T-helper 2 cell treated with Interferon-gamma antibody and Interleukin-4, amounts not matched to agents 5 μg/mL and 100 μg/mL, for 36 hours (primary cell): ENCODE measurements around the gene RAD51B.
"Not testable (repeated sequence)": the region's sequence is repeated elsewhere in the genome, so short reads cannot be mapped to it uniquely, and the experiment has no call there.

Experiments
- DNase-seq: peaks from one replicate; pipeline ENCODE4 v3.0.0; 2021; ENCODE audit warnings: low spot score
- H3K27ac Mint-ChIP-seq: one replicate; pipeline ENCODE4 v1.8.0; 2021; ENCODE audit warnings: mild to moderate bottlenecking, mixed read lengths
- H3K27me3 Mint-ChIP-seq: one replicate; pipeline ENCODE4 v1.8.0; 2021; ENCODE audit warnings: low read depth, mixed read lengths
- H3K36me3 Mint-ChIP-seq: one replicate; pipeline ENCODE4 v1.8.0; 2021; ENCODE audit warnings: low read depth, mixed read lengths
- H3K4me1 Mint-ChIP-seq: one replicate; pipeline ENCODE4 v1.8.0; 2021; ENCODE audit warnings: low read depth, mixed read lengths
- H3K4me3 Mint-ChIP-seq: one replicate; pipeline ENCODE4 v1.8.0; 2022; ENCODE audit warnings: mild to moderate bottlenecking, moderate library complexity, mixed read lengths
- H3K9me3 Mint-ChIP-seq: one replicate; pipeline ENCODE4 v1.8.0; 2021; ENCODE audit warnings: mixed read lengths

RAD51B gene

GRCh38 chr14:67816326-67817002 is 3.1 kb upstream of the RAD51B start, which contains the start of gene ZFYVE26:
Gene ZFYVE26, minus strand, starts transcription at chr14:67816590. Its CDS starts 627 bp downstream, at chr14:67815963.
- Mint-ChIP-seq H3K27me3 (no peaks in the 10 kb centered on the region), H3K4me1 (peaks cover 30% of the 10 kb centered on the region), H3K9me3 (no peaks in the 10 kb centered on the region), H3K4me3 (peak within 1 kb of the TSS; percentile 92), H3K36me3 (no peaks in the 10 kb centered on the region), H3K27ac (peak within 1 kb of the TSS; percentile 93)
- DNase-seq: peak; percentile 90

DNA sequence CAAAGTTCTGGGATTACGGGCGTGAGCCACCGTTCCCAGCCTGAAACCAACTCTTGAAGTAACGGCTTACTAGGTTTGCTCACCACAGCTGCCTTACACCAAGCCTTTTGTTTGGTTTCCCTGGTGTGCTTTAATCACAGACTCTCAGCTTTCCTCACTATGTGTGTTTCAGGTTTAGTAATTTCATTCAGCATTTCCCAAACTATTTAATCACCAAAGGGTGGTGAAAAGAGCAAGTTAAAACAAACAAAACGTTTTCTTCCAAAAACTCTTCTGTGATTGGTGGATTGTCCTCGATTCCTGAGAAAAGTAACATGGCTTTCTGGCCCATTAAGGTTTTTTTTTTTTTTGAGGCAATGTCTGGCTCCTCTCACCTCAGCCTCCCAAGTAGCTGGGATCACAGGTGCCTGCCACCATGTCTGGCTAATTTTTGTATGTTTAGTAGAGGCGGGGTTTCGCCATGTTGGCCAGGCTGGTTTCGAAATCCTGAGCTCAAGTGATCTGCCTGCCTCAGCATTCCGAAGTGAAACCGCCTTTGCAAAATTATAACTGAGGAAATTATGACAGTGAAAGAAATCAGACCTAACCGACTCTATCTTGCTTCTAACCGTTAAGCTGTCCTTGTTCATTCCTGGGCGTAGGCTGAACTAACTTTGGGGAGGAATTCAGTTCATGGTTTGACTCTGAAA is 1.7 kb upstream of the RAD51B start:
- no peak for DNase-seq
- Mint-ChIP-seq H3K4me3 (peak overlapping the region; percentile 96), H3K9me3 (no peaks in the 10 kb centered on the region)

DNA sequence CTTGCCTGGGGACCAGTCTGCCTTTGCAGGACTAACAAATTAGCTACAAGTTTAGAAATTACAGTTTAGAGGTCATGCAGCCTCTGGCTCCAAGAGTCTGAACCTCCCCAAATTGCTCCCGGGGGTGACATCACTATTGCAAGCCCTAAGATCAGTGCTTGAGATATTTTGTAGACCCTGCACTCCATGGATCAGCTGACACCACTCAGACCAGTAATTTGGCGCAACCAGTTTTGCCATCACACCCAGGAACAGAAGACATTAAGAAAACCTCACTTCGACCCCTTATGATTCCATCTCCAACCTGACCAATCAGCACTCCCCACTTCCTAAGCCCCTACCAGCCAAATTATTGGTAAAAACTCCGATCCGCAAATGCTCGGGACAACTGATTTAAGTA is 1.1 kb upstream of the RAD51B start:
- H3K27me3 Mint-ChIP-seq, H3K27ac Mint-ChIP-seq, H3K9me3 Mint-ChIP-seq, DNase-seq, H3K36me3 Mint-ChIP-seq: not testable (repeated sequence)
- Mint-ChIP-seq H3K4me1 (peaks cover 32% of the 10 kb centered on the region), H3K4me3 (peak overlapping the region; percentile 96)

More for the DNA sequence above, 1.7 kb upstream of the RAD51B start:
- H3K27me3 Mint-ChIP-seq: no peaks in the 10 kb centered on the region
- no peak overlapping the region for H3K27ac Mint-ChIP-seq
- H3K4me1 Mint-ChIP-seq: peaks cover 32% of the 10 kb centered on the region
- H3K36me3 Mint-ChIP-seq: no peaks in the 10 kb centered on the region

DNA sequence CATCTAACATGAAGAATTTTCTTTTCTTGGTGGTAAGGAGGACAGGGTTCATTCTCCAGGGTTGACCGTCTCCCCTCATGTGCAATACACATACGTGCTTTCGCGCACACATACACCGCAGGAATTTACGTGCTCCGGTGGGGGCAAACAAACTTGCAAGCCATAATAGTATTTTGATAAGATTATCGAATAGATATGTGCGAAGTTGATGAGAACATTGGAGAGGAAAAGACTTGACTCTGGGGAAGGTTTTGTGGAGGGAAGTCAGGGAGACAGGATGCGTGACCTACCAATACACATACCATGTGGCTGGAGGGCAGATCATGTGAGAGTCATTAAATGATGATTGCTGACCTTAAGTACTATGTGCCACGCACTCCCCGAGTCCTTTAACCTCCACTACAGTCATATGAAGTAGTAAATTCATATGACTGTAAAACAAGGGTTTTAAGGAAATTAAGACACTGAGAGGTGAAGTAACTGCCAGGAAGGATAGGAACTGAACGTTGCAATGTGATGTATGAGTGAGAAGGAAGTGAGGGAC is 921 bp downstream of the RAD51B start:
- H3K9me3 Mint-ChIP-seq: no peaks in the 10 kb centered on the region
- DNase-seq: no peak
- H3K4me3 Mint-ChIP-seq: peak overlapping the region; percentile 96
- no peaks in the 10 kb centered on the region for H3K36me3 Mint-ChIP-seq
- H3K27ac Mint-ChIP-seq: peak overlapping the region; percentile 96
- no peaks in the 10 kb centered on the region for H3K27me3 Mint-ChIP-seq
- H3K4me1 Mint-ChIP-seq: peaks cover 23% of the 10 kb centered on the region

DNA sequence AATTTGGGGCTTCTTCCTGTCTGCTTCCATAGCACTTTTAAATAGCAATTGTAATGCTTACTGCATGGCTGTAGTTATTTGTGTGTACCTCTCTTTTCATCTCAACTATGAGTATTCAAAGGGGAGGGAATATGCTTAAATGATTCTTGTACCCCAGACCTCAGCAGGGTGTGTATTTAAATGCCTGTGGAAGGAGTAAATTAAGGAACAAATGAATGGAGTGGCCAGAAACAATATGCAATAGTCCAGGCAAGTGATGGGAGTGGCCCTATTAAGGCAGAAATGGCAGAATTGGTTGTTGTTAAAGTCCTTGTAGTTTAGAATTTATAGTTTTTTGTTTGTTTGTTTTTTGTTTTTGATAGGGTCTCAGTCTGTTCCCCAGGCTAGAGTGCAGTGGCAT is 1.5 kb downstream of the RAD51B start:
- peaks cover 3% of the 10 kb centered on the region for H3K36me3 Mint-ChIP-seq
- no peak overlapping the region for H3K27ac Mint-ChIP-seq
- H3K4me3 Mint-ChIP-seq: peak overlapping the region; percentile 96
- H3K9me3 Mint-ChIP-seq: no peaks in the 10 kb centered on the region
- peaks cover 19% of the 10 kb centered on the region for H3K4me1 Mint-ChIP-seq
- H3K27me3 Mint-ChIP-seq: no peaks in the 10 kb centered on the region
- no peak for DNase-seq

- Mint-ChIP-seq H3K4me3 (no peak overlapping the region), H3K9me3 (peaks cover 6% of the 10 kb centered on the region), H3K27me3 (no peaks in the 10 kb centered on the region), H3K4me1 (no peaks in the 10 kb centered on the region), H3K27ac (no peak overlapping the region), H3K36me3 (peaks cover 21% of the 10 kb centered on the region)
- DNase-seq: no peak
Measured at GRCh38 chr14:67831113-67831512, 11.5 kb downstream of the RAD51B start.

DNA sequence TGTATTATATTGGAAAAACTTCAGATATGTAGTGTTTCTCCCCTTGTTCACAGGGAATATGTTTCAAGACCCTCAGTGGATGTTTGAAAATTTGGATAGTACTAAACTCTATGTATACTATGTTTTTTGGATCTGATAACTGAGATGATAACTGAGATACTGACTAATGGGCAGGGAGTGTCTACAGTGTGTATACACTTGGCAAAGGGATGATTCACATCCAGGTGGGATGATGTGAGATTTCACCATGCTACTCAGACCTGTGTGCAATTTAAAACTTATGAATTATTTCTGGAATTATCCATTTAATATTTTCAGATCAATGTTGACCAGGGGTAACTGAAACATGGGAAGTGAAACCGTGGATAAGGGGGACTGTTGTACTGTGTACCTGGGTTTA is 13.8 kb downstream of the RAD51B start:
- DNase-seq: no peak
- Mint-ChIP-seq H3K9me3 (peaks cover 3% of the 10 kb centered on the region), H3K27ac (no peak overlapping the region), H3K4me1 (no peaks in the 10 kb centered on the region), H3K36me3 (peaks cover 11% of the 10 kb centered on the region), H3K4me3 (no peak overlapping the region), H3K27me3 (no peaks in the 10 kb centered on the region)

GRCh38 chr14:67835596-67835995 is 16.0 kb downstream of the RAD51B start:
- Mint-ChIP-seq H3K9me3 (no peaks in the 10 kb centered on the region), H3K4me1 (no peaks in the 10 kb centered on the region), H3K36me3 (peaks cover 4% of the 10 kb centered on the region), H3K27me3 (no peaks in the 10 kb centered on the region), H3K27ac (no peak overlapping the region), H3K4me3 (no peak overlapping the region)
- no peak for DNase-seq

DNA sequence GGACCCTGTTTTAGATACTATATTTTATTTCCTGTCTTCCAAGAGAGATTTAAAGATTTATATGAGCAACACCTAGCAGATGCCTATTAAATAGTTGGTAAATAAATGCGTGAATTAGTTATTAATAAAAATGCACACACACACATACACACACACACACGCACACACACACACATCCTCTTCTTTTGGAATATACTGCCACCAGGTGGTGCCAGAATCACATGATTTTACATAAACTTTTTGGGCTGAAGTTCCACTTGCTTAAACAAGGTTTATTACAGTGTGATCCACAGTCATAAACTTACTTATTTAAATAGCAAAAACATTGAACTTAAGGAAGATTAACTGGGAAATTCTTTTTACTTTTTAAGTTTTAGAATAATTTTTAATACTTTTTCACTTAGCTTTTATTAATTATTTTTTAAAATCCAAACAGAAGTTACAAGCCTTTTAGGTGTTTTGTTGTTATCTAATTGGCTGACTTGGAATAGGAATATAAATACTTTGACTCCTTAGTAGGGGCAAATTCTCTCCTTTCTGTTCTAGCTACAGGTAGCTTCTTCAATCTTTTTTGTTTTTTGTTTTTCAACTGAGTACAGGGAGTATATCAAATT is 17.5 kb downstream of the RAD51B start:
- Mint-ChIP-seq H3K27me3 (no peaks in the 10 kb centered on the region), H3K4me3 (no peak overlapping the region), H3K36me3 (peaks cover 4% of the 10 kb centered on the region), H3K4me1 (no peaks in the 10 kb centered on the region), H3K27ac (no peak overlapping the region), H3K9me3 (no peaks in the 10 kb centered on the region)
- DNase-seq: no peak

DNA sequence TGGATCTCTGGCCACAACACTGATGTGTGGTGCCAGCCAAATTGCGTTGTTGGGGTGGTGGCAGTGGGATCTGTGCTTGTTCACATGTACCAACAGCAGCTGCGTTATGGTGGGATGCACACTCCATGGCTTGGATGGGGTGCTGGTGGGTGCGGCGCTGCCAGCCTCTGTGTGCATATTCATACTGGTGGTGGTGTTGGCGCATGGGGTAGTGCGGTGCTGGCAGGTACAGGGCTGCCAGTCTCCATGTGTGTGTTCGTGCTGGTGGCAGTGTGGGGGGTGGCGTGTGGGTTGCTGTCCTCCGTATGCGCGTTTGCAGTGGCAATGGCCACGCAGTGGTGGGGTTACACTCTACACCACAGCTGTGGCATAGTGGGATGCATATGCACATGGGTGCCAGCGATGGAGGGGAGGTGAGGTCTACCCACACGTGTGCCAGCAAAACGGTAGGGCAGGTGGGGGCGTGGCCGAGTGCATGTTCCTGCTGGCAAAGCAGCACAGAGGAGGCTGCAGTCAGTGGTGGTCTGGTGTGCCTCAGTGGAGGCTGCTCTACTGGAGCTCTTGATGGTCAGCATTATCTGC is 26.5 kb downstream of the RAD51B start:
- peaks cover 22% of the 10 kb centered on the region for H3K36me3 Mint-ChIP-seq
- no peaks in the 10 kb centered on the region for H3K4me1 Mint-ChIP-seq
- H3K27ac Mint-ChIP-seq: no peak overlapping the region
- no peaks in the 10 kb centered on the region for H3K27me3 Mint-ChIP-seq
- no peak overlapping the region for H3K4me3 Mint-ChIP-seq
- no peak for DNase-seq
- peaks cover 18% of the 10 kb centered on the region for H3K9me3 Mint-ChIP-seq

- no peak for DNase-seq
- peaks cover 18% of the 10 kb centered on the region for H3K9me3 Mint-ChIP-seq
- no peak overlapping the region for H3K27ac Mint-ChIP-seq
- peaks cover 19% of the 10 kb centered on the region for H3K36me3 Mint-ChIP-seq
- no peaks in the 10 kb centered on the region for H3K4me1 Mint-ChIP-seq
- no peak overlapping the region for H3K4me3 Mint-ChIP-seq
- H3K27me3 Mint-ChIP-seq: no peaks in the 10 kb centered on the region
Measured at GRCh38 chr14:67850066-67850830, 30.7 kb downstream of the RAD51B start.

GRCh38 chr14:67851785-67852410 is 32.3 kb downstream of the RAD51B start:
- Mint-ChIP-seq H3K9me3 (peaks cover 14% of the 10 kb centered on the region), H3K36me3 (peaks cover 17% of the 10 kb centered on the region), H3K4me3 (no peak overlapping the region), H3K27ac (no peak overlapping the region), H3K4me1 (no peaks in the 10 kb centered on the region), H3K27me3 (no peaks in the 10 kb centered on the region)
- no peak for DNase-seq
